LoVo (cell line): ENCODE data around the gene AKR1C1.
A peak's percentile ranks its signal among the peaks of the same experiment; 100 is the strongest.
"Not testable (repeated sequence)": the region's sequence is repeated elsewhere in the genome, so short reads cannot be mapped to it uniquely, and the experiment has no call there.

Source experiments
- DNase-seq: peaks from one replicate; pipeline ENCODE4 v3.0.0-alpha.2; 2016; ENCODE audit warnings: low spot score

The AKR1C1 gene

DNA sequence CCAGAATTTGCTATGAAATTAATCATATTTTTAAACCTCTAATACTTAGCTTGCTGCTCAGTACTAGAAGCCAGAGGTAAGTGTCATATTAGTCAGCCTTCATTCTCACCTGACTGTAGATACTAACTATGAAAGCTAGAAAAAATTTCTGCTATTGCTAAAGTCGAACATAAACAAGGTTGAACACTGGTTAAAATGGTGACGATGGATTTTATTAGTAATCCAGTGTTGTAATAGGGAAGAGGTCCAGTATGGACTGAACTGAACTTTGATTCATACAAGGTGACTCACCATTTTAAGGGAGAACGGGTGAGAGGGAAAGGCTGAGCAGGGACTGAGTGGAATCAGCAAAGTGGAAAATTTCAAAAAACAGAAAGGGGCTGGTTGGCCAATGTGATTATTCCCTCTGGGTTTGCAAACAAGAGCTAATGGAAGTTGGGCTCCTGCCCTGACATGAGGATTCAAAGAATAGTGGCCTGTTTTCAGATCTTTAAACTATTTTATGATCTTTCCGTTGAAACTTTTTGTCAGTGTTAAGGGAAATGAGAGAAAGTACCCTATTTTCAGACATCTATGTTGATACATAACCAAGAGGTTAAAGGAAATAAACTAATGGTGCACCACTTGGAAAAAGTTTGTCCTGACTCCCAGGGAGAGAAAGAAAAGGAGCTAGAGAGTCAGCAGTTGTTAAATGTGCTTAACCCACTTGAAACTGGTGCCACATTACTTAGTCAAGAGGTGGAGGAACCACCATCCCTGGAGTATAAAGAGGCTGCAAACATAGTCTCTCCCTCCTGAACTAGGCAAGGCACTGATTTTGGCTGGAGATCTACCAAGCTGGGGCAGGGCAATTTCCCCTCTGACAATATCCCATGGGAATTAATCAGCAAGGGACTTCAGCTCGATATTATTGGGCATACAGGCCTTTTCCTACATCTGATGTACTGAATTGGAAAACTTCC, 15.3 kb upstream of the AKR1C1 start:
- DNase-seq, result peak; percentile 86

DNA sequence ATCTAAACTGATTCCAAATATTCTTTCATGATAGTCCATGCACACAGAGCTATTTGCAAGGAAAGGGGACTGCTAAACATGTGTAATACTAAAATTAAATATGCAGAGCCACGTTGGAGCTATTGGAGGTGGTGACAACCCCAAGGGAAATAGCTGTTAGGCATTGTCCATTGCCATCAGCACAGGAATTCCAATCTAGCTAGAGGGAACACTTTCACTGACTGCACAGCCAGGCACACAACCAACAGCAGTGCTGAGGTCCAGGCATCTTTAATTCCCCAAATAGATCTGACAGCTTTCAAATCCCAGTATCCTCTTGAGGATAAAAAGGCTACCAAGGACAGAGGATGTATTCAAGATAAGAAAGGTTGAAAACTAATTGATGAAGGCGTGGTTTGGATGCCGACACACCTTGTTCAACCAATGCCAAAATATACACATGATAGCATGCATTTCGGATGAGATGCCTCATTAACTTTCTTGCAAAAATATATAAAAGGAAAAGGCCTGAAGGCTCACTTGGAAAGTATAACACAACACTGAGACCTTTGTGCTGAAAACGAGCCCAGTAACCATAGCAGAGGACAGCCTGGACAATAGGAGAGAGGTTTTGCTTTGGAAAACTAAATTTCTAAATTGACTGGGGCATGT, 11.6 kb upstream of the AKR1C1 start:
- peak; percentile 29 for DNase-seq

DNA sequence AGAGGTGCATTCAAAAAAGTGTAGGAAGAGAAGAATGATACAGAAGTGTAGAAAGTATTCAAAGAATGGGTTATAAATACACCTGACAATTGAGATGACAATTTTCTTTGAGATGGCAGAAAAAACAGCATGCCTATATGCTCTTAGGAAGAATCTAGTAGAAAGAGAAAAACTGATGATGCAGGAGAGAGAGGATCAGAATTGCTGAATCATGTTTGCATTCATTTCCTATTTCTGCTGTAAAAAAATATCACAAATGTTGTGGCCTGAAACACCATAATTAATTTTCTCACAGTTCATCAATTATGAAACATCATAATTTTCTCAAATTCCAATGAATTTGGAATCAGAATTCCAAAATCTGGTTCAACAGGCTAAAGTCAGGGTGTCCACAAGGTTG, 9.8 kb upstream of the AKR1C1 start:
- no peak for DNase-seq

DNA sequence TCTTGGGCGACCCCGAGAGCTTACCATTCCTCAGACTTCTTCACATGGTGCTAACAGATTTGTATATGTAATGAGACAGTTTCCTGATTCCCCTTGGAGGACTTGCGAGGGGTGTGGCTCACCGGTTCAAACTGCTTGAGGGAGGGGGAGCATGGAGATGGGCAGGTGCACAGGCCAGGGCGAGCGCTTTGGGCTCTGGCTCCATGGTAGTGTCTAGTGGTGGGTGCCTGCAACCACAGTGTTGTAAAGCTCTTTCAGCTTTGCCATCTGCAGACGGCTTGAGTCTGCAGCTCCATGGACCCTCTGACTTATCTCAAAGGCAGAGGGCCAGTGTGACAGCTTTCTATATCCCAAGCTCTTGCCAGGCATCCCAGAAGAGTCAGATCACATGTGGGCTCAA, 7.1 kb upstream of the AKR1C1 start:
- not testable (repeated sequence) for DNase-seq

DNA sequence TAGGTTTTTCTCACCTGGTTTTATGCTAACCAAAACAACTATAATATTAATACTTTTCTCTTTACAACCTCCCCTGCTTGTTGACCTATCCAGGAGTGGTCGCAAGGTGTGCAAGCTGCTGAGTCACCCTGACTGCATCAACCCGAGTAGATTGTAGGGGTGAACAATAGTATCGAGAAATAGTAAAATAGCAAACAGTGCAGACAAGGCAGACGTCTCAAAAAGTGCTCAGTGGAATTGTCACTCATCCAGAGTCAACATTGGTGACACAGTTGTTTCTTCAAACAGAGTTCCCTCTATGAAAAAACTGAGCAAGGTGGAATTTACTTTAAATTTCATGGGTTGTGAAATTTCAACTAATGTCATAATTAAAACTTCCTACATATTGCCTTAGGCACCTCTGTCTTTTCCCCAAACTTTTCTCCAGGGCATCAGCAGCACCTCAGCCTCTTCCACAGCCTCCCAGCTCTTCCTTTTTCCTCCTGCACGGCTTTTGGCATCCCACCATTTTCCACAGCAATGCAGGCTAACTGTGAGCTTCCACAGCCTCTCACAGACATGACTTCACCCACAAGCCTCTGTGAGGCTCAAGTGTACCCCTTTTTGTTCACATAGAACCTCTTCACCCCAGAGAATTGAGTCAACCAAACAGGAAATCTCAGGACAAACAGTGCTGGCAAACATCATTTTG, 6.1 kb upstream of the AKR1C1 start:
- peak; percentile 61 for DNase-seq

DNA sequence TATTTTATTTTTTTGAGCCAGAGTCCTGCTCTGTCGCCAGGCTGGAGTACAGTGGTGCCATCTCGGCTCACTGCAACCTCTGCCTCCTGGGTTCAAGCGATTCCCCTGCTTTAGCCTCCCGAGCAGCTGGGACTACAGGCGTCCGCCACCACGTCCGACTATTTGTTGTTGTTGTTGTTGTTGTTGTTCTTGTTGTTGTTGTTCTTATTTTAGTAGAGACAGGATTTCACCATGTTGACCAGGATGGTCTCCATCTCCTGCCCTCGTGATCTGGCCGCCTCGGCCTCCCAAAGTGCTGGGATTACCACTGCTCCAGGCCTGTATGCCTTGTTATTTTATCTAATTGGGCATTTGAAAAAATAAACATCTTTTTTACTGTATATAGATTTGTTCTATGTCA, 1.7 kb upstream of the AKR1C1 start:
- DNase-seq, result not testable (repeated sequence)

DNA sequence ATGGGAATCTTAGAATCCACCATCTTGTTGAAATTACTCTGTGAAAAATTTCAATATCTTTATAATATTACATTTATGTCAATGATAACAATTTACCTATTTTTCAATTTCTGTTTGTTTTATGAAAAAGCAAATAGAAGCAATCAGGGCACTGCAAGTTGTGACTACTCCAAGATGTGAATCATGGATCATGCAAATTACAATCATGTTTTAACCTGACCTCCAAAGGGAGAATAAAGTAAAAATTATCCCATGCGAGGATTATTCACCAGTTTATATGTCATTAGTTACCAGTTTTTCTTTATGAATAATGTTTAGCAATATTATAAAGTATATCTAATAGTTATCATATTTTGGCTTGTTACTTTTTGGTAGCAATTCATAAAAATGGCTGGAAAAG, 907 bp upstream of the AKR1C1 start:
- not testable (repeated sequence) for DNase-seq

DNA sequence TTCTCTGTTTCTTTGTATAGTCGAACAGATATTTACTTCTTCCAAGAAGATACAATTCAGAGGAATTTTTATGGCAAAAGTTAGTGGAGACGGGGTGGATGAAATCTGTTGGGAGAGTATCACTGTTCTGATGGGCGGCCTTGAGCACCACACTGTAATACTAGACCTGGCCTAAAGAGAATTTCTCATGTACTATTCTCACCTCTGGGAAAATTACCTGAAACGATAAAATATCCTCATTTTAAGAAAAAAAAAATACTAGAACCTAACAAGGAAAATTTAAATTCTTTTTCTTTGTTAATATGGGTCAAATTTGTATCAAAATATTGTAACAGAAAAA, 570 bp downstream of the AKR1C1 start:
- not testable (repeated sequence) for DNase-seq

DNA sequence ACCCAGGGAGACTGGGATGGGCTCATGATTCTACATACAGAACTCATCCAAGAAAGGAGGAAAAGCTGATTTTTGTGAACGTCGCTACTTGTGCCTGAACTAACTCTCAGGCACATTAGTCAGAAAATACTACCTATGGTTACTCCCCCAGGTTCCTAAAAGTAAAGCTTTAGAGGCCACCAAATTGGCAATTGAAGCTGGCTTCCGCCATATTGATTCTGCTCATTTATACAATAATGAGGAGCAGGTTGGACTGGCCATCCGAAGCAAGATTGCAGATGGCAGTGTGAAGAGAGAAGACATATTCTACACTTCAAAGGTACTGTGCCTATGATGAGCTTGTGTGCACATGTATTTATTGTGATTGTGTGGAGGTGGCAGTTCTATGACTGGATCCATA, 2.5 kb downstream of the AKR1C1 start:
- DNase-seq, result not testable (repeated sequence)

DNA sequence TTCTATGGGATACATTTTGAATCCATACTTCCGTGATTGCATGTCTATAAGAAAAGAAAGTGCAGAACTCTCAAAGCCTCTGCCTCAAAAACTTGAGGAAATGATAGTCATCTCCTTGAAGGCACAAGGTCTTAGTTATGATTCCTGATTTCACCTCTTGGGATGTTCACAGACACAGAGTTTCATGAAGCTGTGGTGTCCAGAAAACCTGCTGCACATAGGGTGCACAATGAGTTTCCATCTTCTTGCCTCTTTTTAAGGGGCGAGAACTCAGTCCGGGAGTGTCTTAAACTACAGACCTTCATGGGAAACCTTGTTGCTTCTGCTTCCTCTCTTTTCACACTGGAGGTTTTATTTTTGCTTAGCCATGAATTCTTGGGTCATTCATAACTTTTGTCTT, 4.0 kb downstream of the AKR1C1 start:
- DNase-seq, result not testable (repeated sequence)

DNA sequence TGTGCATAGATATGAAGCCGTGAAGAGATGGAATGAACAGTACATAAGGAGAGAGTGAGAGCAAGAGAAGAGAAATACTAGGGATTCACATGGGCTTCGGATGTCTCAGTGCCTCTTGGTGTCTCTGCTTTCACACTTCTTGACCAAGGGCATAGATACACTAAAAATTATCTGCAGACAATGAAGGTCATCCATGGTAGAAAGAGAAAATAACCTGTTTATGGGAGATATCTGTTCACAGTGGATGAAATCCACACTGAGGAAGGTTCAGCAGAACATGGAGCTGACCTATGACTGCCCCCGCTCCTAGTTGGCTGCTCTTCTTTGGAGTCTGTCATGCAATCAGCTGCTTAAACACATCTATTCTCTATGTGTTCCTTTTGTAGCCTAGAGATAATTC, 6.1 kb downstream of the AKR1C1 start:
- not testable (repeated sequence) for DNase-seq

DNA sequence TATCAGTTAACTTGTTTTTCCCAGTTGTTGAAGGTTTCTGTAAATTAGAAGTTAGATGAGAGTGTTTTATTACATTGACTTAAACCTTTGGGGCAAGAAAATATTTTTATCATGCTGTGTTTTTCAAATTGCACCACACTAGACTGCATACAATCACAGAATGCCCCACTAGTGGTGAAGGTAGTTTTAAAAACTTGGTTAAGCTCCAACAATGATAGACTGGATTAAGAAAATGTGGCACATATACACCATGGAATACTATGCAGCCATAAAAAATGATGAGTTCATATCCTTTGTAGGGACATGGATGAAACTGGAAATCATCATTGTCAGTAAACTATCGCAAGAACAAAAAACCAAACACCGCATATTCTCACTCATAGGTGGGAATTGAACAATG, 7.1 kb downstream of the AKR1C1 start:
- not testable (repeated sequence) for DNase-seq

DNA sequence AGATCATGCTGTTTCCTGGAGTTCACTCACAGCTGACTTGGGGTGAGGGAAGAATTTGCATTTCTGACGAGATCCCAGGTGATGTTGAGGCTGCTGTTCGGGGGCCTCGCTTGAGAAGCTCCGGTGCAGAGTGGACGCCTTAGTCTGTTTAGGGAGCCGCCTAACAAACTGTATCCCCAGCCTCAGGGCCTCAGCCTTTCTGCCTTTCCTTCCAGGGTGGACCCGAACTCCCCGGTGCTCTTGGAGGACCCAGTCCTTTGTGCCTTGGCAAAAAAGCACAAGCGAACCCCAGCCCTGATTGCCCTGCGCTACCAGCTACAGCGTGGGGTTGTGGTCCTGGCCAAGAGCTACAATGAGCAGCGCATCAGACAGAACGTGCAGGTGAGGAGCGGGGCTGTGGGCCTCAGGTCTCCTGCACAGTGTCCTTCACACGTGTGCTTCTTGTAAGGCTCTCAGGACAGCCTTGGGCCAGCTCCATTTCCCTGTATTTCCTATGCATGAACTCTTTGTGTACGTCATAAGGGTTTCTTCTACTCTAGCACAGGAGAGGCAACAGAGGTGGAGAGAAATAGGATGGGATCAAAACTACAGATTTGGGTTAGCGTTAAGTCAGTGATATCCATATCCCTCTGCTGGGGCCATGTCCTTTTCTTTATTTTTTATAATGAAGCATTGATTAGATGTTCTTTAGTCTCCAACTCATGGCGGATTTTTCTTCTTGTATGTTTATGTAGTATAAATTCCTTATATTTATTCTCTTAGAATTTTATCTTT, 9.3 kb downstream of the AKR1C1 start:
- DNase-seq, result not testable (repeated sequence)

DNA sequence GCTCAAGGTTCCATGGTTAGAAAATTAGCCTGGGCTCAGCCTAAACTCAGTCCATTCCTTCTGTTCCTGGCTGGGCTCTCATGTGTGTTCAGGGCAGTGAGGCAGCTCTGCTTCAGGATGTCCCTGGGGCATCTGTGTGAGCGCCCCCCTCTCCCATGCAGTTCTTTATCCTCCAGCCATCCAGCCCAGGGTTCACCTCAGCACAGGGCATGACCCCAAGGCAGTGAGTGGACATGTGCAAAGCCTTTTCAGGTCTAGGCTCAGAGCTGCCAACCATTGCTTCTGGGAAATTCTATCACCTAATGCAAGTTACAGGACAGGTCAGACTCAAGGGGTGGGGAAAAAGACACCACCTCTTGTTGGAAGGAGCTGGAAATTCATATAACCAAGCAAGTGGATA, 10.1 kb downstream of the AKR1C1 start:
- DNase-seq, result not testable (repeated sequence)

DNA sequence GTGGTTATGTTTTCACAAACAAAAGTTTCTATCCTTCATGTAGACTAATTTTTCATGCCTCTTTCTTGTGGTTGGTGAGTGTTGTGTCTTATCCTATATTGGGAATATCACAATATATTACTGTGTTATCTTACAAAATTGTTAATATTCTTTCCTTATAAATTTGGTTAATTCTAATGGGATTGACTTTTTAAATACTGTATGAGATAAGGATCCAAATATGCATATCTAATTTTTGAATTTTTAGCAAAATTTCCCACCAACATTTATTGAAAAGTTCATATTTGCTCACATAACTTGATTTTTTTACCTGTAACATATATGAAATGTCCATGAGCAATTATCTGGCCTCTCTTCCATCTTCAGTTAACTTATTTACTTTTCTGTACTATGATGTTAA, 11.2 kb downstream of the AKR1C1 start:
- not testable (repeated sequence) for DNase-seq

DNA sequence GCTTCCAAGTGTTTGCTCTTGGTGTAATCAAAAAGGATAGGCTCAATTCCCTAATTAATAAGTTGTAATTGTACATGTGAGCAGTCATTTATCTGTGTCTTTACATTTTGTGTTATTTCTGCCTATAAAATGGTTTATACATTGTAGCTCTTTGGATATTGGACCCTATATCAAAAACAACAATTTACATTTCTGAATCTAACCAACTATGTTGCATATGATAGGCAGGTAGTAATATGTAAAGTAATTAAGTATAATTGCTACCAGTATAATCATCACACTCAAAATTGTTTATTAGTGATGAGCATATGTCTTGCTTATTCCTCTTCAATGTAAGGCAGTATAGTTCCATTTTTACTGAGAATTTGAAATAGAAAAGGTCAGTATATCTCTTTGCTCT, 13.8 kb downstream of the AKR1C1 start:
- DNase-seq, result no peak

DNA sequence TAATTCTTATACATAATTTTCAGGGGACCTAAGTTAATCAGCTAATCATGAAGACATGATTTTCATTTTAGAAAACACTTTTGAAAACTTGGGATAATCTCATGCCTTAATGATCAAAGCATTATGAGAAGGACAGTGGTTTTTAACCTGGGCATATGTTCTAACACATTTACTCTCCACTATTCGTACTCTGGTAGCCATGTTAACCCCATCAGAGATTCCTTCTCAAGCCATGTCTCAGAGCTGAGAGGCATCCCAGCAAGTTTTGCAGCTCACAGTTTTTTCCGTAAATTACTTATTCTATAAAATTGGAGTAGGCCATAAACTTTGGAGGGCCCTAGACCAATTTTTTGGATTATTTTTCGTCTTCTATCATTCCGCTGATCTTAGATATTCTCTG, 15.7 kb downstream of the AKR1C1 start:
- DNase-seq, result no peak

DNA sequence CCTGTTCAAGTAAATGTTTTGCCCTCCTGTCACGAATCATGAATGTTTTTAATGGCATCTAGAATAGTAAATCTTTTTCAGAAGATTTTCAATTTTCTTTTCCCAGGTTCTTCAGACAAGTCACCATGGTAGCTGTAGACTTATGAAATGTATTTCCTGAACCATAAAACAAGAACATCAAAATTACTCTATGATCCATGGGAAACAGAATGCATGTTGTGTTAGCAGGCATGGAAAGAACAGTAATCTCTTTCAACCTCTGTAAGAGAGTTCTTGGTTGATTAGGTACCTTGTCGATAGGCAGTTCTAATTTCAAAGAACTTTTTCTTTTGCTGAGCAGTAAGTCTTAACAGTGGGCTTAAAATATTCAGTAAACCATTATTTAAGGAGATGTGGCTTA, 17.6 kb downstream of the AKR1C1 start:
- DNase-seq, result no peak

DNA sequence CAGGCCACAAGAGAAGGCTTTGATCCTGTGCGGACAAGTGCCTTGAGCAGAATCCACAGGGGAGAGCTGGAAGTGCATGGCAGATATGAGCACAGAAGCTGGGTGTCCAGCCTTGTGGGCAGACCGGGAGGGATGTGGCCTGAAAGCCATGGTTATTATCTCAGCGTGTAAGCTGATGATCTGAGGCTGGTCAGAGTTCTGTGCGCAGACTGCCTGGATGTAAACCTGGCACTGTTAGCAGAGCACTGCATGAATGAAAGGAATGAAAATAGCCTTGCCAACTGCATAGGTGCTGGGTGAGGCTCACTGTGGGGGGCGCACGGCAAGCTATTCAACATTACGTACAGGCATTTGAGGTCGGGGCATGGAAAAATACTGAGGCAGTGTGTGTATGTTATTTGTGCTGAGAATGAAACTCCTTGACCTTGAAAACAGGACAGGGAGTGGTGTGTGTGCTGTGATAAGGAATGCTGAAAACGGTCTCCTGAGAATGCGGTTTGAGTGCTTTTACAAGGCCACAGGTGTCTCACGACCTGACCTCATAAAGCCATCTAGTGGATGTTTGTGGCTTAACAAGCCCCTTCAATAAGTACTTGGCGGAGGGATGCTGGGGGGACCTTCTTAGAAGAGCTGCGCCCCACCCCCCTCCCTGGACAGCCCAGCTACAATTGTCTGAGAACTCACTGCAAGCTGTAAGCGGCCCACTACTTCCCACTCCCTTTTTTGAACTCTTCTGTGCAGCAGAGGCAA, 18.7 kb downstream of the AKR1C1 start:
- DNase-seq, result peak; percentile 90

DNA sequence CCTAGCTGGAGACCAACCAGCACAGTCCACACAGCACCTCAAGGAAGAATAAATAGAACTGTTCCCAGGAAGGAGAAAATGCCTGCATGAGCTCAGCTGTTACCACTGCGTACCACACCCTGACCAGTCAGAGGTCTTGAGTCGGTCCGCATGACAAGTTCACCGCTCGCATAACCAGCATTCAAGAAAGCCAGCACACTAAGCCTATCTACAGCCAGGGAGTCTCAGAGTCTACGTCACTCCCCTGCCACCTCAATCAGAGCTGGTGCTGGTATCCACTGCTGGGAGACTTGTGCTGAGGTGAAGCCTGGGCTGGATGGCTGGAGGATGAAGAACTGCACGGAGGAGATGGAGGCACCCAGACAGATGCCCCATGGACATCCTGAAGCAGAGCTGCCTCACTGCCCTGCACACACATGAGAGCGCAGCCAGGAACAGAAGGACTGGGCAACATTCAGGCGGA, 19.6 kb downstream of the AKR1C1 start:
- peak; percentile 42 for DNase-seq

DNA sequence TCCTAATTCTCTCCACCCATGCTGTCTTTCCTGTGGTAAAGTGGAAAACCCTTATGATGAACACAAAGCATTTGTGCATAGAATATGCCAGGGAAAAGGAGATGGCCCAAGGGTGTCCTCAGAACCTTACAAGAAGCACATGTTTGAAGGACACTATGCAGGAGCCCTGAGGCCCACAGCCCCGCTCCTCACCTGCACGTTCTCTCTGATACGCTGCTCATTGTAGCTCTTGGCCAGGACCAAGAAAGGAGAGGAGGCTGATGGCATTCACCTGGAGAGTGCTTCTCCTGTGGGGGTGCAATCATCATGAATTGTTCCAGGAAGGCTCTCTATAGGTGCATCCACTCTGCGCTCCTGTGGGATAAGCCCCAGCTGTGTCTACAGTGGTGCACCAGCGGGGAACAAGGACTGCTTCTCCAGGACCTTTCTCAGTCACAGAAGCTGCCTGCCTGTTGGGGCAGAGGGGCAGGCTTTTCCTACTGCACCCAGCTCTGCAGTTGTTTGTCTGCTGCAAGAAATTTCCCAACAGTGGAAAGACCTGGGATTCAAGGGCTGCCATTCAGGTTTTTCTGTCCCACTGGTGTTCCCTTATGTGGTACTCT, 20.5 kb downstream of the AKR1C1 start:
- DNase-seq, result no peak
